Neural cell (in vitro differentiated cells): ENCODE measurements around the gene PDAP1. TPM values are rescaled to one million over a fixed set of nuclear protein-coding genes. Genes with fewer than 3 reads are reported as not detected.

ENCODE experiments used
- H2AFZ ChIP-seq: fragments of 200-600, 300-800 bp; sonication (generic), shearing (Covaris generic); 2 replicates; pipeline ENCODE4 v1.6.0; 2014; ENCODE audit warnings: low read depth, mild to moderate bottlenecking, antibody characterized with exemption, low read length, moderate library complexity
- H3F3A ChIP-seq: fragments of 200-600 bp; shearing (Covaris generic); 2 replicates; pipeline ENCODE4 v1.6.1; 2016; ENCODE audit warnings: mild to moderate bottlenecking, moderate library complexity, mixed read lengths, antibody characterized with exemption, low read length; ENCODE audit not compliant: insufficient read depth, poor library complexity, severe bottlenecking
- H3K27ac ChIP-seq: fragments of 200-600, 300-800 bp; sonication (generic), shearing (Covaris generic); 2 replicates; pipeline ENCODE4 v1.5.1; 2014; ENCODE audit warnings: mild to moderate bottlenecking, low read length, moderate library complexity
- H3K27me3 ChIP-seq: fragments of 300-800, 200-600 bp; sonication (generic), shearing (Covaris generic); 2 replicates; pipeline ENCODE4 v1.6.0; 2014; ENCODE audit warnings: mild to moderate bottlenecking, low read depth, low read length, moderate library complexity; ENCODE audit not compliant: insufficient read depth
- H3K36me3 ChIP-seq: fragments of 300-800, 200-600 bp; sonication (generic), shearing (Covaris generic); 2 replicates; pipeline ENCODE4 v1.5.1; 2014; ENCODE audit warnings: mild to moderate bottlenecking, antibody characterized with exemption, low read length, moderate library complexity; ENCODE audit not compliant: insufficient read depth
- H3K4me2 ChIP-seq: fragments of 300-800, 200-600 bp; sonication (generic), shearing (Covaris generic); 2 replicates; pipeline ENCODE4 v1.6.0; 2014; ENCODE audit warnings: mild to moderate bottlenecking, low read length
- H3K4me3 ChIP-seq: fragments of 300-800, 200-600 bp; sonication (generic), shearing (Covaris generic); 2 replicates; pipeline ENCODE4 v1.5.1; 2014; ENCODE audit warnings: mild to moderate bottlenecking, low read length, moderate library complexity
- H3K79me2 ChIP-seq: fragments of 200-600 bp; shearing (Covaris generic); replicated peaks from 2 replicates; pipeline ENCODE4 v1.6.0; 2014; ENCODE audit warnings: mild to moderate bottlenecking, low read length, moderate library complexity; ENCODE audit not compliant: insufficient read depth
- H3K9ac ChIP-seq: fragments of 300-800, 200-600 bp; sonication (generic), shearing (Covaris generic); 2 replicates; pipeline ENCODE4 v1.6.1; 2016; ENCODE audit warnings: mild to moderate bottlenecking, low read length, mixed read lengths
- H3K9me2 ChIP-seq: fragments of 200-600 bp; shearing (Covaris generic); 2 replicates; pipeline ENCODE4 v1.6.1; 2016; ENCODE audit warnings: mild to moderate bottlenecking, low read length, mixed read lengths; ENCODE audit not compliant: insufficient read depth
- H3K9me3 ChIP-seq: fragments of 200-600, 300-800 bp; sonication (generic), shearing (Covaris generic); 2 replicates; pipeline ENCODE4 v1.6.1; 2016; ENCODE audit warnings: mild to moderate bottlenecking, mixed run types, low read length, moderate library complexity, mixed read lengths
- H4K20me1 ChIP-seq: fragments of 200-600 bp; shearing (Covaris generic); 2 replicates; pipeline ENCODE4 v1.6.1; 2016; ENCODE audit warnings: mild to moderate bottlenecking, mixed run types; ENCODE audit not compliant: insufficient read depth
- CTCF ChIP-seq: fragments of 450-650 bp; IDR thresholded peaks from 2 replicates; pipeline ENCODE4 v1.5.1; 2014; ENCODE audit warnings: antibody characterized with exemption, mild to moderate bottlenecking, moderate library complexity; ENCODE audit not compliant: poor library complexity, severe bottlenecking
- EP300 ChIP-seq: fragments of 450-650 bp; conservative IDR thresholded peaks from 2 replicates; pipeline ENCODE4 v1.6.1; 2014; ENCODE audit warnings: antibody characterized with exemption, mild to moderate bottlenecking, moderate library complexity; ENCODE audit not compliant: poor library complexity, severe bottlenecking
- EZH2 ChIP-seq: fragments of 200-600, 300-800 bp; shearing (Covaris generic), sonication (generic); IDR thresholded peaks from 2 replicates; pipeline ENCODE4 v1.6.1; 2014; ENCODE audit warnings: antibody characterized with exemption, low read length, borderline replicate concordance, mild to moderate bottlenecking; ENCODE audit not compliant: insufficient read depth, poor library complexity, severe bottlenecking
- MXI1 ChIP-seq: fragments of 450-650 bp; conservative IDR thresholded peaks from 2 replicates; pipeline ENCODE4 v1.6.1; 2014; ENCODE audit warnings: antibody characterized with exemption, mild to moderate bottlenecking; ENCODE audit not compliant: poor library complexity, severe bottlenecking
- POLR2AphosphoS5 ChIP-seq: IDR thresholded peaks from 2 replicates; pipeline ENCODE4 v1.6.1; 2012
- RAD21 ChIP-seq: fragments of 450-650 bp; conservative IDR thresholded peaks from 2 replicates; pipeline ENCODE4 v1.6.1; 2014; ENCODE audit warnings: antibody characterized with exemption, mild to moderate bottlenecking, moderate library complexity
- REST ChIP-seq: IDR thresholded peaks from 2 replicates; pipeline ENCODE4 v1.6.1; 2012; ENCODE audit warnings: borderline replicate concordance
- SMC3 ChIP-seq: fragments of 450-650 bp; conservative IDR thresholded peaks from 2 replicates; pipeline ENCODE4 v1.6.1; 2014; ENCODE audit warnings: antibody characterized with exemption, mild to moderate bottlenecking, moderate library complexity; ENCODE audit not compliant: poor library complexity
- TAF1 ChIP-seq: IDR thresholded peaks from 2 replicates; pipeline ENCODE4 v1.6.1; 2012; ENCODE audit warnings: low read depth
- polyA plus RNA-seq: library from polyadenylated mRNA; depleted of rRNA; stranded (reverse); fragments of >200 nt; gene quantifications from 2 replicates; pipeline ENCODE4 v1.2.3, GENCODE V29; 2014

PDAP1 gene
- polyA plus RNA-seq, 1 donor from 2014 or later, result 185 TPM

DNA sequence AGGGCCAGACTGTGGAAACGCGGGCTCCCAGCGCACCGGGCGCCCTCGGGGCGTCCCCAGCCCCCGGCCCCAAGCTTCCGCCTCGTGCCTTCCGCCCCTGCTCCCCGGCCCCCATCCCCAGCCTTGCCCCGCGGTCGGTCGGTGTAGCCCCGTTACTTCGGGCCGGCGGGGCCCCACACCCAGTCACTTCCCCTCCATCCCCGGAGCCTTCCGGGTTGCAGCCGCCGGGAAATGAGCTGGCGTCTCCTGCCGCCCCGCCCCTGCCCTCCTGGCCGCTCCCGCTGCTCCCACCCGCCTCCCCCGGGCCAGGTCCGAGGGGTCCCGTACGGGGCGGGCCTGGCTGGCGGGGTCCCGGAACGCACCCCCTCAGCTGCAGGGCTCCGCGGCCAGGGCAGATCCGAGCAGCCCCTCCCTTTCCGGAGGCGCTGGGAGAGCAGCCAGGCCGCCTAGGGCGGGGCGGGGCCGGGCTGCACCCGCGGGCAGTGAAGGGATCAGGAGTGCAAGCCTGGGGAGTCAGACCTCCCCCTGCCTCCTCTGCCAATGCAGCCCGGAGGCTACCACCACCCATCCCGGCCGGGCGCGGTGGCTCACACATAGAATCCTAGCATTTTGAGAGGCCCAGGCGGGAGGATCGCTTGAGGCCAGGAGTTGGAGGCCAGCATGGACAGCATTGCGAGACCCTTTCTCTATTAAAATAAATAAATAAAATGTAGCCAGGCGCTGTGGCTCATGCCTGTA lies 33.2 kb downstream of the PDAP1 start:
- TF ChIP-seq SMC3 (no peak), RAD21 (no peak), REST (no peak), EP300 (no peak), EZH2 (no peak), POLR2AphosphoS5 (no peak), TAF1 (no peak)
- Histone ChIP-seq H3K27ac (no peak overlapping the region), H3F3A (no peaks in the 10 kb centered on the region), H3K9me2 (no peaks in the 10 kb centered on the region), H3K4me2 (no peak overlapping the region), H3K36me3 (no peaks in the 10 kb centered on the region), H2AFZ (no peak overlapping the region), H3K4me3 (peak overlapping the region; percentile 67), H3K9ac (peak overlapping the region; percentile 52), H3K27me3 (peaks cover 10% of the 10 kb centered on the region), H3K79me2 (no peaks in the 10 kb centered on the region), H3K9me3 (no peaks in the 10 kb centered on the region), H4K20me1 (no peaks in the 10 kb centered on the region)

GRCh38 chr7:99374111-99375064 lies 34.0 kb downstream of the PDAP1 start, which contains the start of gene ARPC1B:
Gene ARPC1B, plus strand, starts transcription at chr7:99374730. Its CDS starts 10,985 bp downstream, at chr7:99385715.
- no peak within 1 kb of the TSS for H3K4me2 ChIP-seq
- no peaks in the 10 kb centered on the region for H3K9me2 ChIP-seq
- no peaks in the 10 kb centered on the region for H3K79me2 ChIP-seq
- H3K27me3 ChIP-seq, result peaks cover 10% of the 10 kb centered on the region
- no peak within 1 kb of the TSS for H3K27ac ChIP-seq
- no peak within 1 kb of the TSS for H2AFZ ChIP-seq
- peak within 1 kb of the TSS; percentile 52 for H3K9ac ChIP-seq
- no peaks in the 10 kb centered on the region for H4K20me1 ChIP-seq
- peak within 1 kb of the TSS; percentile 67 for H3K4me3 ChIP-seq
- no peaks in the 10 kb centered on the region for H3F3A ChIP-seq
- no peaks in the 10 kb centered on the region for H3K9me3 ChIP-seq
- no peaks in the 10 kb centered on the region for H3K36me3 ChIP-seq
- TF ChIP-seq RAD21, result no peak
- no peak for TF ChIP-seq CTCF
- no peak for TF ChIP-seq REST
- TF ChIP-seq EP300, result no peak
- TF ChIP-seq SMC3, result no peak
- no peak for TF ChIP-seq MXI1
- no peak for TF ChIP-seq POLR2AphosphoS5
- no peak for TF ChIP-seq EZH2
